HAP-1 (cell line): Measurements from ENCODE around the gene TBC1D22A.
A peak's percentile ranks its signal among the peaks of the same experiment; 100 is the strongest.

Source experiments
- DNase-seq, 2 experiments: peaks; one replicate each; pipeline ENCODE4 v3.0.0-alpha.2; 2016 to 2020; ENCODE audit warnings: low spot score in 2 of 2
- H3K27me3 ChIP-seq: fragments of 250-450 bp; sonication (Bioruptor Pico); 2 replicates; pipeline ENCODE4 v1.5.1; 2020; ENCODE audit warnings: low read depth, mild to moderate bottlenecking, moderate library complexity
- H3K36me3 ChIP-seq: fragments of 250-450 bp; sonication (Bioruptor Pico); replicated peaks from 2 replicates; pipeline ENCODE4 v1.5.1; 2020; ENCODE audit warnings: mild to moderate bottlenecking
- H3K4me1 ChIP-seq: fragments of 250-450 bp; sonication (Bioruptor Pico); 2 replicates; pipeline ENCODE4 v1.5.1; 2020; ENCODE audit warnings: mild to moderate bottlenecking
- H3K4me3 ChIP-seq: fragments of 250-450 bp; sonication (Bioruptor Pico); 2 replicates; pipeline ENCODE4 v1.5.1; 2020; ENCODE audit warnings: mild to moderate bottlenecking, moderate library complexity
- H3K9me3 ChIP-seq: fragments of 250-450 bp; sonication (Bioruptor Pico); 2 replicates; pipeline ENCODE4 v1.5.1; 2020; ENCODE audit warnings: mild to moderate bottlenecking, moderate library complexity
- in situ Hi-C: fragments of 300-500 bp; cut with MboI; formaldehyde crosslinking; loops from 3 replicates; pipeline ENCODE4 v1.14.3; 2020; ENCODE audit warnings: low sequenced_read_pairs, inconsistent platforms, mixed read lengths

The TBC1D22A gene

GRCh38 chr22:46879083-46879482 is 116.6 kb downstream of the TBC1D22A start:
- peaks cover 10% of the 10 kb centered on the region for H3K4me1 ChIP-seq
- no peaks in the 10 kb centered on the region for H3K27me3 ChIP-seq
- H3K4me3 ChIP-seq, result no peak overlapping the region
- H3K9me3 ChIP-seq, result no peaks in the 10 kb centered on the region
- in situ Hi-C loops, result no loop called here
- no peaks in the 10 kb centered on the region for H3K36me3 ChIP-seq
- DNase-seq, result no peak

DNA sequence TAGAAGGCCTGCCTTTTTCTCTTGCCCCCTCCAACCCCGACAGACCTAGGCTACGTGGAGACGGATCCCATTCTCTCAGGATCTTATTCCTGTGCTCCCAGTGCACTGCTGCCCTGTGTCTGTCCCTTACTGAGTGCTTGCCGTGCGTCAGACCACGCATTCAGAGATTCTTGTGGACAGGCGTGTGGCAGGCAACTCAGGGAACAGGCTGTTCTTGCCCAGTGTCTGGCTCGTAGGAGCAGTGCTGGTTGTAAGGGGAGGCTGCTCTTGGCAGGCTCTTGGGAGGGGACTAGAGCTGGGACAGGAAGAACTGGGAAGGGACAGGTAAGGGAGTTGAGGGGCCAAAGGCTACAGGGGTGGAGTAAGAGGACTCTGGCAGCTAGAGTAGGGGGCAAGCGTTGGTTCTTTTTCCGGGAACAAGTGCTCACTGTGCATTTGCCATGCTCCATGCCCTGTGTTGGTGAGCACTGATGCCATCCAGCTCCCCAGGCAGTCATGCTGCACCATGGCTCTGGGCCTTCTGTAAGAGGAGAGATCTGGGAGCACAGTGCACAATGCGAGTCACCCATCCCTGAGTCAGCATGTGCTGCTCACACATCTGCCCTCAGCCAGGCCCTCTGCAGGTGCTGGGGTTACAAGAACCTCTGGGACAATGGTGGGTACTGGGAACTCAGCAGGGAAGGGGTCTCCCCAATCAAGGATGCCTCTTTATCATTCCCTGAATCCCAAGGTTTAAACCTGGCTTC is 119.1 kb downstream of the TBC1D22A start:
- in situ Hi-C loops, result no loop called here
- Histone ChIP-seq H3K36me3 (no peaks in the 10 kb centered on the region), H3K4me1 (peaks cover 10% of the 10 kb centered on the region), H3K9me3 (no peaks in the 10 kb centered on the region), H3K27me3 (no peaks in the 10 kb centered on the region), H3K4me3 (no peak overlapping the region)
- DNase-seq, result no peak

- no peaks in the 10 kb centered on the region for H3K9me3 ChIP-seq
- no peaks in the 10 kb centered on the region for H3K36me3 ChIP-seq
- peaks cover 10% of the 10 kb centered on the region for H3K4me1 ChIP-seq
- in situ Hi-C loops, result no loop called here
- DNase-seq, result peak in 1 of 2 experiments; percentile 26
- no peak overlapping the region for H3K4me3 ChIP-seq
- H3K27me3 ChIP-seq, result no peaks in the 10 kb centered on the region
Observed at GRCh38 chr22:46883092-46883910, 120.9 kb downstream of the TBC1D22A start.

- Histone ChIP-seq H3K36me3 (no peaks in the 10 kb centered on the region), H3K4me3 (no peak overlapping the region), H3K9me3 (no peaks in the 10 kb centered on the region), H3K4me1 (peaks cover 10% of the 10 kb centered on the region), H3K27me3 (no peaks in the 10 kb centered on the region)
- DNase-seq, result no peak
- in situ Hi-C loops, result no loop called here
Observed at GRCh38 chr22:46884365-46884764, 121.9 kb downstream of the TBC1D22A start.

GRCh38 chr22:46887978-46888377 is 125.5 kb downstream of the TBC1D22A start:
- no peaks in the 10 kb centered on the region for H3K36me3 ChIP-seq
- in situ Hi-C loops, result no loop called here
- H3K4me3 ChIP-seq, result no peak overlapping the region
- H3K9me3 ChIP-seq, result no peaks in the 10 kb centered on the region
- H3K27me3 ChIP-seq, result no peaks in the 10 kb centered on the region
- no peak for DNase-seq
- H3K4me1 ChIP-seq, result peaks cover 9% of the 10 kb centered on the region

DNA sequence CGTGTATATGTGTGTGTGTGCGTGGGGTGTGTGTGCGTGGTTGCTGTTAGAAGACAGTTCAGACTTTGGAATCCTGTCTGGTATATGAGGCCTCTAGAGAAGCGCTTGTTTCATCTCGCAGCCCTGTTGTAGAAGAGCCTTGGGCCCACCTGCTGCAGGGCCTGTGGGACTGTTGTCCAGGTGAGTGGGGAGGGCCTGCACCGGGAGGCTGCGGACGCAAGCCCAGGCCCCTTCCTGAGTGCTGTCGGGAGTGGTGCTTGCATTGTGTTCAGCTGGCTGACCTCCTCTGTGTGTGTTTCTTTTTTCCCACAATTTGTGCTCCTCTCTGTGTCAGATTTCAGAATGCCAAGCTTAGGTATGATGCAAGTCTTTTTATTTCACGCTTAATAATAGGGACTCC is 128.4 kb downstream of the TBC1D22A start:
- Histone ChIP-seq H3K9me3 (no peaks in the 10 kb centered on the region), H3K4me1 (no peaks in the 10 kb centered on the region), H3K36me3 (no peaks in the 10 kb centered on the region), H3K4me3 (no peak overlapping the region), H3K27me3 (no peaks in the 10 kb centered on the region)
- no peak for DNase-seq
- in situ Hi-C loops, result no loop called here

GRCh38 chr22:46891382-46891951 is 129.0 kb downstream of the TBC1D22A start:
- no peak overlapping the region for H3K4me3 ChIP-seq
- H3K36me3 ChIP-seq, result no peaks in the 10 kb centered on the region; the same call in 1 of the 2 replicates
- no peaks in the 10 kb centered on the region for H3K9me3 ChIP-seq
- no peak for DNase-seq
- H3K4me1 ChIP-seq, result no peaks in the 10 kb centered on the region
- in situ Hi-C loops, result no loop called here
- H3K27me3 ChIP-seq, result no peaks in the 10 kb centered on the region

DNA sequence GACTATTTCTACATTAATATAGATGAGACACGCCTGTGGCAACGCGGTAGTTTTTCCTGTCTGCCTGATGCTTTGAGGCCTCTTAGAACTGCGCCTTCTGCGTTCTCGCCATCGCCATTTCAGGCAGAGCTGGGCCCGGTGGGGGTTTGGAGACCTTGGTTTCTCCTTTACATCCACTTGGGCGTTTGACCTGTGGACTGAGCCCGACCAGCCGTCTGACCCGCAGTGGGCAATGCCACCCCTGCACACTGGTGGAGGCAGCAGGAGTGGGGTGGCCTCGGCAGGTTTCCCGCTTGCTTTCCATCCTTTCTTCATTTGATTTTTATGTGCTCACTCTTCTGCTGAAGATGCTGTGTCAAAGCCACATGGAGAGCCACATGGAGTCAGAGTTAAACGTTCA is 130.4 kb downstream of the TBC1D22A start:
- DNase-seq, result no peak
- H3K27me3 ChIP-seq, result no peaks in the 10 kb centered on the region
- no peak overlapping the region for H3K4me3 ChIP-seq
- no peaks in the 10 kb centered on the region; the same call in none of the 2 replicates for H3K36me3 ChIP-seq
- in situ Hi-C loops, result no loop called here
- H3K9me3 ChIP-seq, result no peaks in the 10 kb centered on the region
- H3K4me1 ChIP-seq, result no peaks in the 10 kb centered on the region

GRCh38 chr22:46893281-46894020 is 131.0 kb downstream of the TBC1D22A start:
- no peaks in the 10 kb centered on the region for H3K27me3 ChIP-seq
- no peaks in the 10 kb centered on the region; the same call in none of the 2 replicates for H3K36me3 ChIP-seq
- DNase-seq, result no peak
- no peaks in the 10 kb centered on the region for H3K9me3 ChIP-seq
- in situ Hi-C loops, result no loop called here
- H3K4me1 ChIP-seq, result no peaks in the 10 kb centered on the region
- no peak overlapping the region for H3K4me3 ChIP-seq

DNA sequence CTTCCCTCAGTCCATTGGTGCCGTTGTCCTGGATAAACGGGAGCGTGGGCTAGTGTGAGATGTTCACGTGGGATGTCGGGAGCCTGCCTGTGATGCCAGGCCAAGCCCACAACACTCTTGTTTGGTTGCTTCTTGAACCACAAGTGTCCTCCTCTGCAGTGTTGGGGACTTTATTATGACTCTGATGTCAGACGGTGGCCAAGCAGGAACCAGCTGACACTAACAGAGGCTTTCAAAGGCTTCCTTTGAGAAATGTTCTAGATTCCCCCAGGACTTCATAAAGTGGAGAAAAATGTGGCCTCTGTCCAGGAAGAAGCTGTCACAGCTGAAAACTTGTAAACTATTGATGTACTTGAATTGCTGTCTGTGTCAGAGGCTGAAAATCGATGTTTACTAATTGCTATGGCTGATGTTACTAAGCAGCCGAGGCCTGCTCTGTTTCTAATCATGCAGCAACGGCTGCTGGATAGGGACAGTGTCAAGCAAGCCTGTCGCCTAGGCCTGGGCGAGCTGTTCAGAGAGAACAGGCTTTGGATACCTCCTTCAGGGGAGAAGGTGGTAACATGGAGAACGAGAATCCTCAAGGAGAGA is 131.7 kb downstream of the TBC1D22A start:
- H3K36me3 ChIP-seq, result no peaks in the 10 kb centered on the region; the same call in none of the 2 replicates
- no peaks in the 10 kb centered on the region for H3K9me3 ChIP-seq
- in situ Hi-C loops, result no loop called here

DNA sequence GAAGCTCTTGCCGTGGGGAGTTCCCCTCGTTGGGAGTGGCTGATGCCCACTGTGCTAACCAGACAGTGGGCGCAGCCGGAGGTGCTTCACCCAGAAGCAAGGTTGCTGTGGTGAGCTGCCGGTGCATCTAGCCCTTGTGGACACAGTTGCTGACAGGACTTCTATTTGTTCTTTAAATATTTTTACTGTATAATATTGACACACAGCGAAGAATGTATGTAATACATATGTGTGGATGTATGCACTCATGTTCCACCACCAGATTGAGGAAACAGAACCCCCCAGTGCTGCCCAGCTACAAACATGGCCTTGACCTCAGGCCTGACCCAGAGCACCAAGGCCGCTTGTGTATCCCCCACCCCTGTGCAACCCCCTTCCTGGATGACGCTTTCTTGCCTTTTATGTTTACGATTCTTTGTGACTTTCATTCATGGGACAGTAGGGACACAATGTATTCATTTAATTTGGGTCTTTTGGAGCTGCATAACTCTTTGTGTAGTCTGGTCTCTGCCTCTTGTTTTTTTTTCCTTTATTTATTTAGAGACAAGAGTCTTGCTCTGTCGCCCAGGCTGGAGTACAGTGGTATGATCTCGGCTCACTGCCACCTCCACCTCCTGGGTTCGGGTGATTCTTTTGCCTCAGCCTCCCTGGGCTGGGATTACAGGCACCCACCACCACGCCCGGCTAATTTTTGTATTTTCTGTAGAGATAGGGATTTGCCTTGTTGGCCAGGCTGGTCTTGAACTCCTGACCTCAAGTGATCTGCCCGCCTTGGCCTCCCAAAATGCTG is 132.6 kb downstream of the TBC1D22A start:
- DNase-seq, result no peak
- Histone ChIP-seq H3K9me3 (no peaks in the 10 kb centered on the region), H3K36me3 (no peaks in the 10 kb centered on the region; the same call in none of the 2 replicates), H3K4me3 (no peak overlapping the region), H3K27me3 (no peaks in the 10 kb centered on the region), H3K4me1 (no peaks in the 10 kb centered on the region)
- in situ Hi-C loops, result no loop called here

More for the DNA sequence above, 131.7 kb downstream of the TBC1D22A start:
- Histone ChIP-seq H3K27me3 (no peaks in the 10 kb centered on the region), H3K4me1 (no peaks in the 10 kb centered on the region), H3K4me3 (no peak overlapping the region)
- DNase-seq, result no peak

DNA sequence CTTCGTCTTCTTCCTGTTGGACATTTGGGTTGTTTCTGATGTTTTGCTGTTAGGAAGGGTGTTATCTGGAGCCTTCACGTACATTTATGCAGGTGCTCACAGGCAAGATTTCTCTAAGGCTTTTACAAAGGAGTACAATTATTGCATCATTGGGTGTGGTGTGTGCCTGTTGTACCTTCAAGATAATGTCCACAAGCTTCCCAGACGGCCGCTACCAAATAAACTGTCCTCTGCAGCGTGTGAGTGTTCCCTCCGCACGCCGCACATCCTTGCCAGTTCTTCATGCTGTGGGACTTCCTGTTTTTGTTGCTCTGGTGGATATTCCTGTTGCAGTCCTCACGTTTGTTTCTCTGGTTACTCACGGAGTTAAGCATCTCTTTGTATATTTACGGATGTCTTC is 133.3 kb downstream of the TBC1D22A start:
- Histone ChIP-seq H3K36me3 (no peaks in the 10 kb centered on the region; the same call in none of the 2 replicates), H3K4me1 (no peaks in the 10 kb centered on the region), H3K27me3 (no peaks in the 10 kb centered on the region), H3K4me3 (no peak overlapping the region), H3K9me3 (no peaks in the 10 kb centered on the region)
- DNase-seq, result no peak
- in situ Hi-C loops, result no loop called here
